HepG2 (cell line): ENCODE data around the gene RPLP2. TPM values are rescaled to one million over a fixed set of nuclear protein-coding genes. Genes with fewer than 3 reads are reported as not detected.
A peak's percentile ranks its signal among the peaks of the same experiment; 100 is the strongest.

Experiments used
- CEBPB ChIP-seq: IDR thresholded peaks from 2 replicates; pipeline ENCODE4 v1.6.1; 2011; ENCODE audit warnings: low read depth, low read length, improper control_type of control experiment, borderline replicate concordance
- ELF3 ChIP-seq: IDR thresholded peaks from 2 replicates; pipeline ENCODE4 v1.6.1; 2016; ENCODE audit warnings: missing genetic modification reagents, missing compliant biosample characterization
- ELF4 ChIP-seq: sonication (generic); formaldehyde crosslinking; IDR thresholded peaks from 2 replicates; pipeline ENCODE4 v1.5.0; 2020; ENCODE audit warnings: missing genetic modification reagents, mild to moderate bottlenecking, moderate library complexity, borderline replicate concordance
- HDAC1 ChIP-seq: sonication (generic); formaldehyde crosslinking; IDR thresholded peaks from 2 replicates; pipeline ENCODE4 v1.5.1; 2020; ENCODE audit warnings: mild to moderate bottlenecking, missing genetic modification reagents
- HMG20B ChIP-seq: conservative IDR thresholded peaks from 2 replicates; pipeline ENCODE4 v1.6.1; 2016; ENCODE audit warnings: missing genetic modification reagents, missing compliant biosample characterization
- NCOA1 ChIP-seq: sonication (generic); formaldehyde crosslinking; IDR thresholded peaks from 2 replicates; pipeline ENCODE4 v1.9.0; 2021; ENCODE audit warnings: missing genetic modification reagents
- NPAS2 ChIP-seq: sonication (generic); formaldehyde crosslinking; IDR thresholded peaks from 2 replicates; pipeline ENCODE4 v1.8.0; 2022; ENCODE audit warnings: mild to moderate bottlenecking, missing genetic modification reagents, borderline replicate concordance
- POLR2A ChIP-seq, 2 experiments: IDR thresholded peaks; 2 replicates each; pipeline ENCODE4 v1.6.1; 2011; ENCODE audit warnings: low read depth in 2 of 2, low read length in 2 of 2, mild to moderate bottlenecking in 1 of 2, moderate library complexity in 1 of 2; ENCODE audit not compliant: insufficient read depth in 1 of 2
- REPIN1 ChIP-seq: sonication (generic); formaldehyde crosslinking; IDR thresholded peaks from 2 replicates; pipeline ENCODE4 v1.8.0; 2022; ENCODE audit warnings: missing genetic modification reagents, low read depth, mild to moderate bottlenecking, borderline replicate concordance
- ZBTB2 ChIP-seq: sonication (generic); formaldehyde crosslinking; IDR thresholded peaks from 2 replicates; pipeline ENCODE4 v1.8.0; 2022; ENCODE audit warnings: low read depth, missing genetic modification reagents
- ZNF12 ChIP-seq: sonication (generic); formaldehyde crosslinking; IDR thresholded peaks from 2 replicates; pipeline ENCODE4 v1.5.0; 2020; ENCODE audit warnings: missing genetic modification reagents
- ZNF138 ChIP-seq: sonication (generic); formaldehyde crosslinking; IDR thresholded peaks from 2 replicates; pipeline ENCODE4 v1.5.0; 2020; ENCODE audit warnings: mild to moderate bottlenecking, low read depth, missing genetic modification reagents
- ZNF225 ChIP-seq: sonication (generic); formaldehyde crosslinking; IDR thresholded peaks from 2 replicates; pipeline ENCODE4 v1.4.0; 2020; ENCODE audit warnings: mild to moderate bottlenecking, missing genetic modification reagents
- ZNF552 ChIP-seq: sonication (generic); formaldehyde crosslinking; IDR thresholded peaks from 2 replicates; pipeline ENCODE4 v1.9.0; 2022; ENCODE audit warnings: missing genetic modification reagents, mild to moderate bottlenecking, borderline replicate concordance
- ZNF570 ChIP-seq: sonication (generic); formaldehyde crosslinking; IDR thresholded peaks from 2 replicates; pipeline ENCODE4 v1.4.0; 2020; ENCODE audit warnings: mild to moderate bottlenecking, missing genetic modification reagents, borderline replicate concordance
- ZNF589 ChIP-seq: sonication (generic); formaldehyde crosslinking; conservative IDR thresholded peaks from 2 replicates; pipeline ENCODE4 v1.8.0; 2022; ENCODE audit warnings: mild to moderate bottlenecking, moderate library complexity, missing genetic modification reagents
- ZSCAN29 ChIP-seq: sonication (generic); formaldehyde crosslinking; conservative IDR thresholded peaks from 2 replicates; pipeline ENCODE4 v1.4.0; 2020; ENCODE audit warnings: mild to moderate bottlenecking, missing genetic modification reagents
- polyA plus RNA-seq, 8 experiments: library from polyadenylated mRNA; depleted of rRNA in 3 of 8; stranded (reverse) in 7 of 8; unstranded in 1 of 8; fragments of >200 nt; fragmentation: Illumina TruSeq in 4 of 8; extraction: Trizol in 4 of 8; gene quantifications; 2 replicates each; pipeline versions ENCODE4 v1.2.1 to v1.2.3, GENCODE V29; 2011 to 2016; ENCODE audit warnings: low read depth in 4 of 8, missing spikeins in 1 of 8, mixed read lengths in 1 of 8; ENCODE audit not compliant: insufficient read depth in 1 of 8
- total RNA-seq, 5 experiments: library from RNA; depleted of rRNA; stranded (reverse); fragments of >200 nt; fragmentation: Illumina TruSeq; extraction: Trizol; gene quantifications; 2 replicates each; pipeline ENCODE4 v1.2.3, GENCODE V29; 2016; ENCODE audit warnings: low read depth in 1 of 5
- TF ChIP-seq, protein P1 (sequence below): sonication (generic); formaldehyde crosslinking; IDR thresholded peaks from 2 replicates; pipeline ENCODE4 v1.9.0; 2021; ENCODE audit warnings: mild to moderate bottlenecking, missing genetic modification reagents
- TF ChIP-seq, protein P2 (sequence below): IDR thresholded peaks from 2 replicates; pipeline ENCODE4 v1.6.1; 2018; ENCODE audit warnings: missing genetic modification reagents

The RPLP2 gene
- total and polyA plus RNA-seq, 2 of the 13 experiments (the other 11 are each of a cell fraction or from before 2014, with no cell fraction given), result 978 to 2,106 TPM

GRCh38 chr11:777288-778255, 32.2 kb upstream of the RPLP2 start, which contains the start of gene GATD1 (continued):
- TF ChIP-seq ZNF12 (CRISPR knock-in tag) (no peak), ZNF570 (CRISPR knock-in tag) (0 out of 2 replicates have a peak, but pooled peaks have one; percentile 17), ELF4 (no peak), HMG20B (CRISPR knock-in tag) (no peak), ZNF138 (CRISPR knock-in tag) (peak; percentile 80), ZNF552 (CRISPR knock-in tag) (no peak), CEBPB (peak; percentile 49; the same call in 1 of the 2 replicates), ELF3 (CRISPR knock-in tag) (no peak), NCOA1 (CRISPR knock-in tag) (no peak), ZNF589 (no peak), ZNF225 (CRISPR knock-in tag) (no peak), REPIN1 (CRISPR knock-in tag) (0 out of 2 replicates have a peak, but pooled peaks have one; percentile 30), ZSCAN29 (CRISPR knock-in tag) (no peak), POLR2A (IDR thresholded peaks at IDR 0.05; ENCODE audit: insufficient read depth in 1 of 2, low read depth in 2 of 2, low read length in 2 of 2) (peak in 1 of 2 experiments; percentile 57; a peak in 2 of 4 replicates), ZBTB2 (no peak), NPAS2 (no peak), HDAC1 (CRISPR knock-in tag) (peak; percentile 78)
- TF ChIP-seq, protein P1, sequence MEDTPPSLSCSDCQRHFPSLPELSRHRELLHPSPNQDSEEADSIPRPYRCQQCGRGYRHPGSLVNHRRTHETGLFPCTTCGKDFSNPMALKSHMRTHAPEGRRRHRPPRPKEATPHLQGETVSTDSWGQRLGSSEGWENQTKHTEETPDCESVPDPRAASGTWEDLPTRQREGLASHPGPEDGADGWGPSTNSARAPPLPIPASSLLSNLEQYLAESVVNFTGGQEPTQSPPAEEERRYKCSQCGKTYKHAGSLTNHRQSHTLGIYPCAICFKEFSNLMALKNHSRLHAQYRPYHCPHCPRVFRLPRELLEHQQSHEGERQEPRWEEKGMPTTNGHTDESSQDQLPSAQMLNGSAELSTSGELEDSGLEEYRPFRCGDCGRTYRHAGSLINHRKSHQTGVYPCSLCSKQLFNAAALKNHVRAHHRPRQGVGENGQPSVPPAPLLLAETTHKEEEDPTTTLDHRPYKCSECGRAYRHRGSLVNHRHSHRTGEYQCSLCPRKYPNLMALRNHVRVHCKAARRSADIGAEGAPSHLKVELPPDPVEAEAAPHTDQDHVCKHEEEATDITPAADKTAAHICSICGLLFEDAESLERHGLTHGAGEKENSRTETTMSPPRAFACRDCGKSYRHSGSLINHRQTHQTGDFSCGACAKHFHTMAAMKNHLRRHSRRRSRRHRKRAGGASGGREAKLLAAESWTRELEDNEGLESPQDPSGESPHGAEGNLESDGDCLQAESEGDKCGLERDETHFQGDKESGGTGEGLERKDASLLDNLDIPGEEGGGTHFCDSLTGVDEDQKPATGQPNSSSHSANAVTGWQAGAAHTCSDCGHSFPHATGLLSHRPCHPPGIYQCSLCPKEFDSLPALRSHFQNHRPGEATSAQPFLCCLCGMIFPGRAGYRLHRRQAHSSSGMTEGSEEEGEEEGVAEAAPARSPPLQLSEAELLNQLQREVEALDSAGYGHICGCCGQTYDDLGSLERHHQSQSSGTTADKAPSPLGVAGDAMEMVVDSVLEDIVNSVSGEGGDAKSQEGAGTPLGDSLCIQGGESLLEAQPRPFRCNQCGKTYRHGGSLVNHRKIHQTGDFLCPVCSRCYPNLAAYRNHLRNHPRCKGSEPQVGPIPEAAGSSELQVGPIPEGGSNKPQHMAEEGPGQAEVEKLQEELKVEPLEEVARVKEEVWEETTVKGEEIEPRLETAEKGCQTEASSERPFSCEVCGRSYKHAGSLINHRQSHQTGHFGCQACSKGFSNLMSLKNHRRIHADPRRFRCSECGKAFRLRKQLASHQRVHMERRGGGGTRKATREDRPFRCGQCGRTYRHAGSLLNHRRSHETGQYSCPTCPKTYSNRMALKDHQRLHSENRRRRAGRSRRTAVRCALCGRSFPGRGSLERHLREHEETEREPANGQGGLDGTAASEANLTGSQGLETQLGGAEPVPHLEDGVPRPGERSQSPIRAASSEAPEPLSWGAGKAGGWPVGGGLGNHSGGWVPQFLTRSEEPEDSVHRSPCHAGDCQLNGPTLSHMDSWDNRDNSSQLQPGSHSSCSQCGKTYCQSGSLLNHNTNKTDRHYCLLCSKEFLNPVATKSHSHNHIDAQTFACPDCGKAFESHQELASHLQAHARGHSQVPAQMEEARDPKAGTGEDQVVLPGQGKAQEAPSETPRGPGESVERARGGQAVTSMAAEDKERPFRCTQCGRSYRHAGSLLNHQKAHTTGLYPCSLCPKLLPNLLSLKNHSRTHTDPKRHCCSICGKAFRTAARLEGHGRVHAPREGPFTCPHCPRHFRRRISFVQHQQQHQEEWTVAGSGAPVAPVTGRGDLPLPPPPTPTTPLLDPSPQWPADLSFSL, result no peak
- TF ChIP-seq, protein P2, sequence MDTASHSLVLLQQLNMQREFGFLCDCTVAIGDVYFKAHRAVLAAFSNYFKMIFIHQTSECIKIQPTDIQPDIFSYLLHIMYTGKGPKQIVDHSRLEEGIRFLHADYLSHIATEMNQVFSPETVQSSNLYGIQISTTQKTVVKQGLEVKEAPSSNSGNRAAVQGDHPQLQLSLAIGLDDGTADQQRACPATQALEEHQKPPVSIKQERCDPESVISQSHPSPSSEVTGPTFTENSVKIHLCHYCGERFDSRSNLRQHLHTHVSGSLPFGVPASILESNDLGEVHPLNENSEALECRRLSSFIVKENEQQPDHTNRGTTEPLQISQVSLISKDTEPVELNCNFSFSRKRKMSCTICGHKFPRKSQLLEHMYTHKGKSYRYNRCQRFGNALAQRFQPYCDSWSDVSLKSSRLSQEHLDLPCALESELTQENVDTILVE (CRISPR knock-in tag), result no peak
